ENCODE results near the gene ARSH.

DNA sequence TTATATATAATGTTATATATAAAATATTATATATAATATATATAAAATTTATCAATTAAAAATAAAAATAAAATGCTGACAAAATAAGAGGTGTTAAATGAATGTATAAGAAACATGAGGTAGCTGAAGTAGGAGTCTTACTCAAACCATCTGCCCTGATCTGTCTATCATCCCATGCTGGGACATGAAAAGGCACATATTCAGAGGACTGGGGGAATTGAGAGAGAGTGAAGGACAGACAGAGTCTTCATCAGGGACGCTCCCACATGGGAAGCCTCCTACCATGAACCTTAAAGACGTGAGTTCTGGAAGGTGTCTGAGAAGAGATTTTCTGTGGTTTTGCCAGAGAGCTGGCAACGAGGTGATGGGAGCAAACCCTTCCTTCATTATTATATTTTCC is 30.9 kb downstream of the ARSH start:
- no peak for TF ChIP-seq POLR2AphosphoS5 (IDR thresholded peaks at IDR 0.05; ENCODE audit: low read depth, low read length)
- TF ChIP-seq POLR2A (IDR thresholded peaks at IDR 0.05; ENCODE audit: low read depth, low read length) = no peak
- TF ChIP-seq TAF1 (IDR thresholded peaks at IDR 0.05; ENCODE audit: low read depth, low read length) = no peak
